ENCODE measurements around the gene TRIP6.
"Not testable (repeated sequence)": the region's sequence is repeated elsewhere in the genome, so short reads cannot be mapped to it uniquely, and the experiment has no call there.

Gene TRIP6

GRCh38 chr7:100852048-100852872 is 14.9 kb upstream of the TRIP6 start, which contains the start of gene SLC12A9:
SLC12A9 (plus strand) TSS chr7:100852713; CDS start chr7:100854198, 1,485 bp downstream.
- peaks cover 15 to 42% (median 34%) of the 10 kb centered on the region in 10 experiments for H3K4me1 ChIP-seq
- peaks cover 10 to 34% (median 29%) of the 10 kb centered on the region in 11 experiments; a peak in 21 of 22 replicates for H3K36me3 ChIP-seq
- H3K4me2 ChIP-seq = peak within 1 kb of the TSS; percentile 85 to 100 (median 97)
- H3K9me3 ChIP-seq (replicated peaks in 1 of 11) = no peaks in the 10 kb centered on the region
- peak within 1 kb of the TSS; percentile 68 to 95 (median 83) for H3K4me3 ChIP-seq
- H4K20me1 ChIP-seq = peaks cover 31 to 46% (median 41%) of the 10 kb centered on the region in 11 experiments
- no peak for TF ChIP-seq Cebpa-rat (IDR thresholded peaks at IDR 0.05)
- peak within 1 kb of the TSS; percentile 57 to 86 (median 82) for H3K9ac ChIP-seq
- no peaks in the 10 kb centered on the region for H3K27me3 ChIP-seq
- H3K27ac ChIP-seq = peak within 1 kb of the TSS; percentile 5 to 86 (median 79); a peak in 21 of 22 replicates

- no peaks in the 10 kb centered on the region for H3K9me3 ChIP-seq (replicated peaks in 1 of 11)
- peak overlapping the region; percentile 68 to 95 (median 83); a peak in 19 of 20 replicates for H3K4me3 ChIP-seq
- peak overlapping the region; percentile 85 to 100 (median 97) for H3K4me2 ChIP-seq
- H3K27ac ChIP-seq = peak overlapping the region in 7 of 11 experiments; percentile 10 to 86 (median 33); a peak in 6 of 22 replicates
- TF ChIP-seq Cebpa-rat (IDR thresholded peaks at IDR 0.05) = no peak
- peaks cover 15 to 42% (median 34%) of the 10 kb centered on the region in 10 experiments for H3K4me1 ChIP-seq
- H3K9ac ChIP-seq = peak overlapping the region; percentile 57 to 86 (median 82); a peak in 20 of 22 replicates
- H4K20me1 ChIP-seq = peaks cover 43 to 66% (median 62%) of the 10 kb centered on the region in 11 experiments
- no peaks in the 10 kb centered on the region for H3K27me3 ChIP-seq
- H3K36me3 ChIP-seq = peaks cover 14 to 55% (median 47%) of the 10 kb centered on the region in 11 experiments; a peak in 21 of 22 replicates
Observed at GRCh38 chr7:100854146-100854895, 12.9 kb upstream of the TRIP6 start.

- Histone ChIP-seq H3K4me1 (peaks cover 15 to 37% (median 33%) of the 10 kb centered on the region in 10 experiments), H4K20me1 (peaks cover 49 to 72% (median 68%) of the 10 kb centered on the region in 11 experiments), H3K9ac (peak overlapping the region in 7 of 11 experiments; percentile 10 to 84 (median 50); a peak in 7 of 22 replicates), H3K36me3 (peaks cover 14 to 61% (median 52%) of the 10 kb centered on the region in 11 experiments), H3K4me2 (peak overlapping the region in 9 of 11 experiments; percentile 35 to 100 (median 97); a peak in 15 of 22 replicates)
- not testable (repeated sequence) for H3K27me3 ChIP-seq; H3K4me3 ChIP-seq; H3K27ac ChIP-seq; H3K9me3 ChIP-seq (replicated peaks in 1 of 11)
Observed at GRCh38 chr7:100854899-100855298, 12.3 kb upstream of the TRIP6 start.

GRCh38 chr7:100855515-100855914 is 11.7 kb upstream of the TRIP6 start:
- Histone ChIP-seq H3K9ac (peak overlapping the region in 7 of 11 experiments; percentile 10 to 84 (median 31); a peak in 4 of 22 replicates), H3K4me3 (no peak overlapping the region), H3K9me3 (replicated peaks in 1 of 11) (no peaks in the 10 kb centered on the region), H3K27me3 (no peaks in the 10 kb centered on the region), H4K20me1 (peaks cover 52 to 78% (median 74%) of the 10 kb centered on the region in 11 experiments), H3K36me3 (peaks cover 20 to 67% (median 59%) of the 10 kb centered on the region in 11 experiments), H3K4me1 (peaks cover 16 to 39% (median 37%) of the 10 kb centered on the region in 10 experiments), H3K27ac (no peak overlapping the region), H3K4me2 (peak overlapping the region in 8 of 11 experiments; percentile 35 to 100 (median 96); a peak in 13 of 22 replicates)
- no peak for TF ChIP-seq Cebpa-rat (IDR thresholded peaks at IDR 0.05)

GRCh38 chr7:100856871-100857282 is 10.3 kb upstream of the TRIP6 start:
- no peak overlapping the region for H3K4me3 ChIP-seq
- H3K27ac ChIP-seq = no peak overlapping the region
- no peaks in the 10 kb centered on the region for H3K27me3 ChIP-seq
- H3K4me2 ChIP-seq = 0 out of 22 replicates have a peak overlapping the region, but pooled peaks of 1 of the 11 experiments have one; percentile 6
- no peaks in the 10 kb centered on the region for H3K9me3 ChIP-seq (replicated peaks in 1 of 11)
- peak overlapping the region in 6 of 11 experiments; percentile 0 to 38 (median 22); a peak in 4 of 22 replicates for H3K9ac ChIP-seq
- peaks cover 52 to 91% (median 87%) of the 10 kb centered on the region in 11 experiments for H4K20me1 ChIP-seq
- peaks cover 24 to 48% (median 36%) of the 10 kb centered on the region in 10 experiments for H3K4me1 ChIP-seq
- no peak for TF ChIP-seq Cebpa-rat (IDR thresholded peaks at IDR 0.05)
- peaks cover 34 to 81% (median 72%) of the 10 kb centered on the region in 11 experiments for H3K36me3 ChIP-seq

- H3K36me3 ChIP-seq = peaks cover 46 to 100% (median 95%) of the 10 kb centered on the region in 11 experiments
- no peaks in the 10 kb centered on the region for H3K27me3 ChIP-seq
- no peak for TF ChIP-seq Cebpa-rat (IDR thresholded peaks at IDR 0.05)
- no peak overlapping the region for H3K4me2 ChIP-seq
- no peak overlapping the region for H3K27ac ChIP-seq
- H3K9ac ChIP-seq = no peak overlapping the region
- H3K4me1 ChIP-seq = peaks cover 22 to 60% (median 45%) of the 10 kb centered on the region in 10 experiments
- H3K9me3 ChIP-seq (replicated peaks in 1 of 11) = no peaks in the 10 kb centered on the region
- no peak overlapping the region for H3K4me3 ChIP-seq
- peaks cover 40 to 97% (median 79%) of the 10 kb centered on the region in 11 experiments; a peak in 21 of 22 replicates for H4K20me1 ChIP-seq
Observed at GRCh38 chr7:100859856-100860255, 7.3 kb upstream of the TRIP6 start.

- Histone ChIP-seq H3K36me3 (peaks cover 46 to 99% (median 94%) of the 10 kb centered on the region in 11 experiments), H3K9ac (no peak overlapping the region), H4K20me1 (peaks cover 31 to 86% (median 68%) of the 10 kb centered on the region in 11 experiments; a peak in 21 of 22 replicates), H3K4me3 (no peak overlapping the region), H3K4me2 (peak overlapping the region in 2 of 11 experiments; percentile 6 to 12; a peak in 5 of 22 replicates), H3K27ac (no peak overlapping the region), H3K27me3 (no peaks in the 10 kb centered on the region), H3K9me3 (replicated peaks in 1 of 11) (no peaks in the 10 kb centered on the region), H3K4me1 (peaks cover 20 to 60% (median 46%) of the 10 kb centered on the region in 10 experiments)
- TF ChIP-seq Cebpa-rat (IDR thresholded peaks at IDR 0.05) = no peak
Observed at GRCh38 chr7:100860702-100861615, 6.2 kb upstream of the TRIP6 start.

- Histone ChIP-seq H3K4me1 (peaks cover 26 to 64% (median 49%) of the 10 kb centered on the region in 10 experiments), H3K9ac (no peak overlapping the region), H3K27me3 (no peaks in the 10 kb centered on the region), H3K4me2 (no peak overlapping the region), H4K20me1 (peaks cover 27 to 79% (median 61%) of the 10 kb centered on the region in 11 experiments; a peak in 21 of 22 replicates), H3K36me3 (peaks cover 43 to 94% (median 88%) of the 10 kb centered on the region in 11 experiments), H3K4me3 (no peak overlapping the region), H3K27ac (no peak overlapping the region), H3K9me3 (replicated peaks in 1 of 11) (no peaks in the 10 kb centered on the region)
- no peak for TF ChIP-seq Cebpa-rat (IDR thresholded peaks at IDR 0.05)
Observed at GRCh38 chr7:100861616-100861985, 5.6 kb upstream of the TRIP6 start.

Measured in BLaER1 treated with 17β-estradiol and CSF1 and Interleukin-3, amounts not matched to agents 10 nM and 100 nM (cell line).